Measurements from ENCODE around the gene ZBTB2.

GRCh38 chr6:151440930-151441329 is 49.6 kb upstream of the ZBTB2 start:
- TF ChIP-seq POLR2A (IDR thresholded peaks at IDR 0.05) (no peak), CTCF (IDR thresholded peaks at IDR 0.05) (peak in 2 of 5 experiments; percentile 13 to 20), POLR2AphosphoS5 (IDR thresholded peaks at IDR 0.05) (no peak)

Data from transverse colon (tissue), 4 donors.